Neuronal stem cell (in vitro differentiated cells): ENCODE measurements around the gene KCNJ1.

ENCODE experiments used
- DNase-seq: peaks from one replicate; pipeline ENCODE4 v3.0.0-alpha.2; 2013; ENCODE audit warnings: low spot score
- H2AFZ ChIP-seq: one replicate; pipeline ENCODE4 v1.6.1; 2013; ENCODE audit warnings: mild to moderate bottlenecking, low read length, inconsistent platforms
- H2AK5ac ChIP-seq: 2 replicates; pipeline ENCODE4 v1.6.1; 2013; ENCODE audit warnings: low read depth, mild to moderate bottlenecking, inconsistent platforms, low read length, moderate library complexity, mixed read lengths
- H2BK120ac ChIP-seq: 2 replicates; pipeline ENCODE4 v1.6.1; 2013; ENCODE audit warnings: low read depth, mild to moderate bottlenecking, inconsistent platforms, low read length, moderate library complexity, mixed read lengths
- H2BK12ac ChIP-seq: one replicate; pipeline ENCODE4 v1.6.1; 2013; ENCODE audit warnings: low read length, inconsistent platforms
- H2BK15ac ChIP-seq: 2 replicates; pipeline ENCODE4 v1.6.1; 2013; ENCODE audit warnings: mild to moderate bottlenecking, low read length, inconsistent platforms, mixed read lengths
- H2BK5ac ChIP-seq: one replicate; pipeline ENCODE4 v1.6.1; 2013; ENCODE audit warnings: inconsistent platforms, mild to moderate bottlenecking, low read length, moderate library complexity
- H3K14ac ChIP-seq: one replicate; pipeline ENCODE4 v1.6.1; 2013; ENCODE audit warnings: low read length, inconsistent platforms
- H3K18ac ChIP-seq: 2 replicates; pipeline ENCODE4 v1.6.1; 2013; ENCODE audit warnings: low read length, inconsistent platforms
- H3K23ac ChIP-seq: 2 replicates; pipeline ENCODE4 v1.6.1; 2013; ENCODE audit warnings: low read depth, mild to moderate bottlenecking, mixed read lengths, low read length, inconsistent platforms; ENCODE audit not compliant: poor library complexity
- H3K27ac ChIP-seq: replicated peaks from 3 replicates; pipeline ENCODE4 v1.5.1; 2013; ENCODE audit warnings: low read length, inconsistent platforms
- H3K27me3 ChIP-seq, 3 experiments: 2 replicates each; pipeline ENCODE4 v1.6.1; 2013; ENCODE audit warnings: low read length in 3 of 3, mild to moderate bottlenecking in 2 of 3, inconsistent platforms in 1 of 3, low read depth in 1 of 3, mixed read lengths in 1 of 3, moderate library complexity in 1 of 3; ENCODE audit not compliant: control insufficient read depth in 3 of 3, insufficient read depth in 3 of 3
- H3K36me3 ChIP-seq, 2 donors: replicated peaks in 1 of 2; 2 replicates each; pipeline ENCODE4 v1.6.1; 2013; ENCODE audit warnings: low read length in 2 of 2; ENCODE audit not compliant: control insufficient read depth in 2 of 2, insufficient read depth in 2 of 2
- H3K4ac ChIP-seq: 2 replicates; pipeline ENCODE4 v1.6.1; 2013; ENCODE audit warnings: inconsistent platforms, mild to moderate bottlenecking, low read length, moderate library complexity
- H3K4me1 ChIP-seq, 2 donors: 1 replicate in 1 of 2; 2 replicates in 1 of 2; pipeline ENCODE4 v1.6.1; 2013; ENCODE audit warnings: low read length in 2 of 2, low read depth in 1 of 2; ENCODE audit not compliant: control insufficient read depth in 2 of 2, insufficient read depth in 1 of 2
- H3K4me2 ChIP-seq: one replicate; pipeline ENCODE4 v1.6.1; 2013; ENCODE audit warnings: mild to moderate bottlenecking, low read length, inconsistent platforms; ENCODE audit not compliant: insufficient read depth, poor library complexity, severe bottlenecking
- H3K4me3 ChIP-seq, 2 donors: 2 replicates each; pipeline ENCODE4 v1.5.1; 2013; ENCODE audit warnings: low read length in 2 of 2, mild to moderate bottlenecking in 2 of 2, inconsistent platforms in 1 of 2, moderate library complexity in 1 of 2
- H3K79me1 ChIP-seq: one replicate; pipeline ENCODE4 v1.6.1; 2013; ENCODE audit warnings: low read depth, mild to moderate bottlenecking, inconsistent platforms, low read length, moderate library complexity
- H3K9ac ChIP-seq: one replicate; pipeline ENCODE4 v1.6.1; 2013; ENCODE audit warnings: mild to moderate bottlenecking, low read depth, low read length, inconsistent platforms; ENCODE audit not compliant: poor library complexity
- H3K9me3 ChIP-seq, 2 donors: replicated peaks in 1 of 2; 2 replicates each; pipeline versions ENCODE3 to v1.6.1; 2013; ENCODE audit warnings: low read length in 2 of 2, mild to moderate bottlenecking in 2 of 2, inconsistent platforms in 1 of 2, low read depth in 1 of 2, mixed read lengths in 1 of 2, moderate library complexity in 1 of 2; ENCODE audit not compliant: control insufficient read depth in 2 of 2, insufficient read depth in 1 of 2
- H4K8ac ChIP-seq: one replicate; pipeline ENCODE4 v1.6.1; 2013; ENCODE audit warnings: low read depth, mild to moderate bottlenecking, inconsistent platforms, low read length, moderate library complexity
- H4K91ac ChIP-seq: one replicate; pipeline ENCODE4 v1.6.1; 2013; ENCODE audit warnings: low read length, low read depth, mild to moderate bottlenecking, inconsistent platforms; ENCODE audit not compliant: poor library complexity
- WGBS, 2 donors: extraction: QIAGEN DNeasy Blood & Tissue Kit; methylation state at CpG; one replicate each; pipeline ENCODE4 v1.1.7; 2013; ENCODE audit warnings: missing lambda C conversion rate in 2 of 2, mixed read lengths in 1 of 2; ENCODE audit not compliant: insufficient read length in 2 of 2, insufficient replicate concordance in 1 of 2; ENCODE audit errors: extremely low coverage in 2 of 2; 5-methylcytosine and 5-hydroxymethylcytosine counted together

Gene KCNJ1

DNA sequence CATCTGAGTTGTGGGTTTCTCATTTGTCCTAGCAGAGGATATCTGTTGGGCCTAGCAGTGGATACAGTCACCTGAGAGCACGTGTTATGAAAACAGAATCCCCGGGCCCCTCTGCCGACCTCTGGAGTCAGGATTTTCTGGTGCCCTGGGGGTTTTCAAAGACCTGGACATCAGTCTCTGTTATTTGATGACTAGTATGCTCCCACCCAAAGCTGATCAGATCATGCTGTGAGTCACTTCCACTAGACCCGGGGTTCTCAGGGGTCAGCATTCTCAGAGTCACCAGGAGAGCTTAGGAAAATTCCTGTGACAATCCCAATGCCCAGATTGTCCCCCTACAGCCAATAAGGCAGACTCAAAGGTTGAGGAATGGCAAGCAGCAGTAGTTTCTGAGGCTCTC is 38.7 kb downstream of the KCNJ1 start:
- no peak overlapping the region for H2BK120ac ChIP-seq
- no peak overlapping the region for H2BK5ac ChIP-seq
- no peak overlapping the region for H4K8ac ChIP-seq
- no CpG with 5 or more reads among the region's 4 CpGs for WGBS, 2 donors
- H3K36me3 ChIP-seq, result no peaks in the 10 kb centered on the region
- no peak overlapping the region for H3K4ac ChIP-seq
- no peak overlapping the region for H3K14ac ChIP-seq
- H4K91ac ChIP-seq, result no peak overlapping the region
- H2BK12ac ChIP-seq, result no peak overlapping the region
- no peak overlapping the region for H3K27ac ChIP-seq
- no peak overlapping the region for H3K4me2 ChIP-seq
- no peak overlapping the region for H3K23ac ChIP-seq
- no peak overlapping the region for H2AFZ ChIP-seq
- H3K9ac ChIP-seq, result no peak overlapping the region
- no peaks in the 10 kb centered on the region for H3K79me1 ChIP-seq
- no peak for DNase-seq
- no peak overlapping the region for H2AK5ac ChIP-seq
- H2BK15ac ChIP-seq, result no peak overlapping the region
- peaks cover 0 to 3% (median 0%) of the 10 kb centered on the region in 3 experiments for H3K27me3 ChIP-seq
- no peak overlapping the region for H3K4me3 ChIP-seq
- H3K9me3 ChIP-seq, result no peaks in the 10 kb centered on the region
- H3K4me1 ChIP-seq, result peaks cover 0 to 4% of the 10 kb centered on the region in 2 donors
- no peak overlapping the region for H3K18ac ChIP-seq

GRCh38 chr11:128827191-128827893 is 39.8 kb downstream of the KCNJ1 start:
- Histone ChIP-seq H3K4ac (no peak overlapping the region), H3K4me3 (no peak overlapping the region), H3K18ac (no peak overlapping the region), H4K8ac (no peak overlapping the region), H3K23ac (no peak overlapping the region), H2AK5ac (peak overlapping the region; percentile 19), H3K4me1 (peaks cover 0 to 4% of the 10 kb centered on the region in 2 donors), H2BK15ac (no peak overlapping the region), H3K79me1 (no peaks in the 10 kb centered on the region), H2AFZ (no peak overlapping the region), H2BK120ac (no peak overlapping the region), H4K91ac (no peak overlapping the region), H3K27me3 (peaks cover 0 to 3% (median 0%) of the 10 kb centered on the region in 3 experiments), H3K36me3 (no peaks in the 10 kb centered on the region), H2BK5ac (no peak overlapping the region), H3K14ac (no peak overlapping the region), H3K9ac (no peak overlapping the region), H3K4me2 (no peak overlapping the region), H3K27ac (no peak overlapping the region), H2BK12ac (no peak overlapping the region), H3K9me3 (no peaks in the 10 kb centered on the region)
- no CpG with 5 or more reads among the region's 7 CpGs for WGBS, 2 donors
- no peak for DNase-seq

DNA sequence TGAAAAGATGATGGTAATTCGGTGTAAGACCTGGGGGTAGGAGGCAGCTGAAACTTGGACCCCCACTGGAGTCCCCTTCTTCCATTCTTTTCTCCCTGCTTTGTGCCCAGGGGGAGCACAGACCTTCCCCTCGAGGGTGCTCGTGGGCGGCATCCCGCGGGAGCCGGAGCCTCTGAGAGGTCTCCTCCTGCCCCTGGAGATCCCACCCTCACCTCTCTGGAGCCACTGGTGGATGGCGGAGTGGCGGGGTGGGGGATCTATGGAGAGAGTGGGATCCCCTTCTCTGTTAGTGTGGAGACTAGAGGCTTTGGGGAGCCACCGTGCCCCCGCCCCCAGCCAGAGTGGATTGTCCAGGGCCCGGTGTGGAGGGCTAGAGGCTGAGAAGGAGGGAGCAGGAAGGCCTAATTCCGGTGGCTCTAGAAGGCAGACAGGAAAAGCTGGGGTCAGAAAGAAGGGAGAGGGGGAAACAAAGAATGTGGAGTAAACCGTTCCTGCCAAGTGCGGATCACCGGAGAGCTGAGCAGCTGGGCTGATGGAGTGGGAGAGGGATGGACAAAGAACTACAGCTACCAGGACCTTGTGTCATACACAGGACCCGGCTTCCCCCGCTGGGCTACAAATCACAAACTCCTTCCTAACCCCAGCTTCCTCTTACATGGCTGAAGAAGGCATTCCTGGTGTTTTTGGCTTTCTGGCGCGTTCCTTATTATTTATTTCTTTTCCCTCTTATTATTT is 41.9 kb downstream of the KCNJ1 start:
- Histone ChIP-seq H3K18ac (peak overlapping the region; percentile 55), H3K14ac (no peak overlapping the region), H2BK120ac (peak overlapping the region; percentile 16), H3K4me3 (no peak overlapping the region), H2AFZ (no peak overlapping the region), H3K4me1 (no peaks in the 10 kb centered on the region), H4K8ac (no peak overlapping the region), H3K23ac (no peak overlapping the region), H2BK12ac (no peak overlapping the region), H2BK15ac (no peak overlapping the region), H4K91ac (no peak overlapping the region), H3K9ac (no peak overlapping the region), H3K27ac (no peak overlapping the region), H3K4me2 (no peak overlapping the region), H3K9me3 (no peaks in the 10 kb centered on the region), H3K27me3 (peaks cover 0 to 3% (median 0%) of the 10 kb centered on the region in 3 experiments), H2AK5ac (no peak overlapping the region), H3K36me3 (no peaks in the 10 kb centered on the region), H2BK5ac (no peak overlapping the region), H3K79me1 (no peaks in the 10 kb centered on the region), H3K4ac (no peak overlapping the region)
- no peak for DNase-seq
- WGBS, 2 donors, result no CpG with 5 or more reads among the region's 20 CpGs
